ENCODE data around the gene XBP1. TPM values are rescaled to one million over a fixed set of nuclear protein-coding genes. Genes with fewer than 3 reads are reported as not detected.
"Not testable (repeated sequence)": the region's sequence is repeated elsewhere in the genome, so short reads cannot be mapped to it uniquely, and the experiment has no call there.

The XBP1 gene
- total RNA-seq, 1 donor from 2014 or later: 215 TPM

GRCh38 chr22:28793976-28794584, 6.3 kb downstream of the XBP1 start:
- intact Hi-C loops (cut with micrococcal nuclease): no loop called here

- intact Hi-C loops (cut with micrococcal nuclease): no loop called here
Observed at GRCh38 chr22:28792491-28793383, 7.6 kb downstream of the XBP1 start.

- intact Hi-C loops (cut with micrococcal nuclease): no loop called here
Observed at GRCh38 chr22:28791841-28792490, 8.4 kb downstream of the XBP1 start.

- intact Hi-C loops (cut with micrococcal nuclease): no loop called here
Observed at GRCh38 chr22:28791124-28791523, 9.2 kb downstream of the XBP1 start.

- intact Hi-C loops (cut with micrococcal nuclease): no loop called here
Observed at GRCh38 chr22:28788601-28789000, 11.8 kb downstream of the XBP1 start.

- intact Hi-C loops (cut with micrococcal nuclease): no loop called here
Observed at GRCh38 chr22:28783786-28784671, 16.3 kb downstream of the XBP1 start.

- intact Hi-C loops (cut with micrococcal nuclease): no loop called here
Observed at GRCh38 chr22:28780296-28780695, 20.1 kb downstream of the XBP1 start.

GRCh38 chr22:28779833-28780232, 20.5 kb downstream of the XBP1 start:
- intact Hi-C loops (cut with micrococcal nuclease): no loop called here

- intact Hi-C loops (cut with micrococcal nuclease): loop anchor here (5.0 kb wide), 1 partner anchor 38 kb away; no protein-coding TSS in a partner anchor
Observed at GRCh38 chr22:28774378-28774777, 26.0 kb downstream of the XBP1 start.

- intact Hi-C loops (cut with micrococcal nuclease): loop anchor here (1.0 to 5.0 kb wide), 3 partner anchors 39 to 110 kb away; partner anchors contain the start of gene ZNRF3
Observed at GRCh38 chr22:28773461-28773867, 26.9 kb downstream of the XBP1 start.

- intact Hi-C loops (cut with micrococcal nuclease): loop anchor here (1.0 to 5.0 kb wide), 5 partner anchors 26 to 110 kb away; partner anchors contain the start of genes CHEK2 and ZNRF3
Observed at GRCh38 chr22:28772633-28773460, 27.5 kb downstream of the XBP1 start, which contains the start of gene CCDC117. Gene CCDC117, plus strand, starts transcription at chr22:28772695. Its CDS starts 155 bp downstream, at chr22:28772850.

- intact Hi-C loops (cut with micrococcal nuclease): loop anchor here (5.0 kb wide), 1 partner anchor 41 kb away; no protein-coding TSS in a partner anchor
Observed at GRCh38 chr22:28771195-28771791, 29.1 kb downstream of the XBP1 start.

GRCh38 chr22:28769394-28770085, 30.8 kb downstream of the XBP1 start:
- intact Hi-C loops (cut with micrococcal nuclease): loop anchor here (5.0 kb wide), 1 partner anchor 43 kb away; no protein-coding TSS in a partner anchor

- intact Hi-C loops (cut with micrococcal nuclease): no loop called here
Observed at GRCh38 chr22:28768701-28769393, 31.5 kb downstream of the XBP1 start.

- intact Hi-C loops (cut with micrococcal nuclease): no loop called here
Observed at GRCh38 chr22:28766628-28767027, 33.7 kb downstream of the XBP1 start.

GRCh38 chr22:28762000-28762399, 38.4 kb downstream of the XBP1 start:
- intact Hi-C loops (cut with micrococcal nuclease): not testable (repeated sequence)

- intact Hi-C loops (cut with micrococcal nuclease): no loop called here
Observed at GRCh38 chr22:28761449-28761755, 39.0 kb downstream of the XBP1 start.

- intact Hi-C loops (cut with micrococcal nuclease): no loop called here
Observed at GRCh38 chr22:28759861-28760560, 40.4 kb downstream of the XBP1 start.
